GM12864 (cell line): ENCODE results near the gene BTBD9.

Experiments used
- DNase-seq: peaks from one replicate; pipeline ENCODE4 v3.0.0-alpha.2; 2011; ENCODE audit warnings: low read depth
- H3K4me3 ChIP-seq: 2 replicates; pipeline ENCODE4 v1.5.1; 2011; ENCODE audit warnings: mild to moderate bottlenecking, low read depth, low read length, control low read depth
- CTCF ChIP-seq: IDR thresholded peaks from 2 replicates; pipeline ENCODE4 v1.5.1; 2011; ENCODE audit warnings: low read depth, mild to moderate bottlenecking, moderate library complexity, low read length, control low read depth, inconsistent platforms; ENCODE audit errors: missing control alignments

Gene BTBD9

GRCh38 chr6:38549795-38550194, 89.9 kb downstream of the BTBD9 start:
- no peak for TF ChIP-seq CTCF
- H3K4me3 ChIP-seq, result no peak overlapping the region
- DNase-seq, result no peak

- no peak for TF ChIP-seq CTCF
- no peak for DNase-seq
- H3K4me3 ChIP-seq, result no peak overlapping the region
Observed at GRCh38 chr6:38549180-38549579, 90.5 kb downstream of the BTBD9 start.

- no peak overlapping the region for H3K4me3 ChIP-seq
- no peak for DNase-seq
- no peak for TF ChIP-seq CTCF
Observed at GRCh38 chr6:38543022-38543421, 96.7 kb downstream of the BTBD9 start.

- DNase-seq, result no peak
- no peak for TF ChIP-seq CTCF
- no peak overlapping the region for H3K4me3 ChIP-seq
Observed at GRCh38 chr6:38542031-38542430, 97.7 kb downstream of the BTBD9 start.

- no peak for DNase-seq
- TF ChIP-seq CTCF, result no peak
Observed at GRCh38 chr6:38533064-38533463, 106.7 kb downstream of the BTBD9 start.

GRCh38 chr6:38531134-38531533, 108.6 kb downstream of the BTBD9 start:
- no peak for DNase-seq
- no peak overlapping the region for H3K4me3 ChIP-seq
- TF ChIP-seq CTCF, result no peak

More at GRCh38 chr6:38533064-38533463, 106.7 kb downstream of the BTBD9 start:
- H3K4me3 ChIP-seq, result no peak overlapping the region

GRCh38 chr6:38528196-38528965, 111.3 kb downstream of the BTBD9 start:
- DNase-seq, result no peak
- no peak overlapping the region for H3K4me3 ChIP-seq
- TF ChIP-seq CTCF, result no peak
